ENCODE data around the gene NBL1. TPM values are rescaled to one million over a fixed set of nuclear protein-coding genes. Genes with fewer than 3 reads are reported as not detected.

Gene NBL1
- total RNA-seq, 1 donor from 2014 or later = 7.8 TPM

GRCh38 chr1:19617376-19617775, 26.7 kb upstream of the NBL1 start:
- Mint-ChIP-seq H3K27ac (ENCODE audit: unreplicated experiment) (no peak overlapping the region), H3K9me3 (no peaks in the 10 kb centered on the region), H3K4me3 (no peak overlapping the region), H3K27me3 (ENCODE audit: low read depth) (no peaks in the 10 kb centered on the region), H3K36me3 (ENCODE audit: low read depth) (no peaks in the 10 kb centered on the region), H3K4me1 (peaks cover 17% of the 10 kb centered on the region)
- TF ChIP-seq, protein P1, sequence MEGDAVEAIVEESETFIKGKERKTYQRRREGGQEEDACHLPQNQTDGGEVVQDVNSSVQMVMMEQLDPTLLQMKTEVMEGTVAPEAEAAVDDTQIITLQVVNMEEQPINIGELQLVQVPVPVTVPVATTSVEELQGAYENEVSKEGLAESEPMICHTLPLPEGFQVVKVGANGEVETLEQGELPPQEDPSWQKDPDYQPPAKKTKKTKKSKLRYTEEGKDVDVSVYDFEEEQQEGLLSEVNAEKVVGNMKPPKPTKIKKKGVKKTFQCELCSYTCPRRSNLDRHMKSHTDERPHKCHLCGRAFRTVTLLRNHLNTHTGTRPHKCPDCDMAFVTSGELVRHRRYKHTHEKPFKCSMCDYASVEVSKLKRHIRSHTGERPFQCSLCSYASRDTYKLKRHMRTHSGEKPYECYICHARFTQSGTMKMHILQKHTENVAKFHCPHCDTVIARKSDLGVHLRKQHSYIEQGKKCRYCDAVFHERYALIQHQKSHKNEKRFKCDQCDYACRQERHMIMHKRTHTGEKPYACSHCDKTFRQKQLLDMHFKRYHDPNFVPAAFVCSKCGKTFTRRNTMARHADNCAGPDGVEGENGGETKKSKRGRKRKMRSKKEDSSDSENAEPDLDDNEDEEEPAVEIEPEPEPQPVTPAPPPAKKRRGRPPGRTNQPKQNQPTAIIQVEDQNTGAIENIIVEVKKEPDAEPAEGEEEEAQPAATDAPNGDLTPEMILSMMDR (conservative IDR thresholded peaks at IDR 0.05) = no peak
- DNase-seq (ENCODE audit: low read depth, low spot score) = no peak

DNA sequence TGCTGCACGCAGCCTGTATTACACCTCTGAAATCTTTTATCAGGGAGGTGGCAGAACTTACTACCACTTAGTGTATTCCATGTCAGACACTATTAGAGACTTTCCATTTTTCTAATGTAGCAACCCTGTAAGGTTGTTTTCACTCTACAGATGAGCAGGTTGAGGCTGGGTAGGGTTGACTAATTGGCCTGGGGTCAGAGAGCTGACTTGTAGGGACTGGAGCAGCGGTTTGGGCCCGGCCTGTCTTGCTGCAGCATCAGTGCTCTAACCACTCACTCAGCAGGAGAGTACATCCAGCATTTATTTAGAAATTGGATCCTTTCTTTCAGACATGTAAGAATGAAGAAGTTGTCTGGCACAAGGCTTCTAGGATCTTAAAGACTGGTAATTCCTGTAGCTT, 25.7 kb upstream of the NBL1 start:
- no peaks in the 10 kb centered on the region for H3K36me3 Mint-ChIP-seq (ENCODE audit: low read depth)
- H3K4me1 Mint-ChIP-seq = peaks cover 17% of the 10 kb centered on the region
- no peaks in the 10 kb centered on the region for H3K9me3 Mint-ChIP-seq

GRCh38 chr1:19619697-19620384, 24.3 kb upstream of the NBL1 start:
- DNase-seq (ENCODE audit: low read depth, low spot score) = no peak
- H3K4me3 Mint-ChIP-seq = no peak overlapping the region
- TF ChIP-seq, protein P1 (conservative IDR thresholded peaks at IDR 0.05) = no peak
- peaks cover 16% of the 10 kb centered on the region for H3K4me1 Mint-ChIP-seq
- no peaks in the 10 kb centered on the region for H3K36me3 Mint-ChIP-seq (ENCODE audit: low read depth)
- H3K27me3 Mint-ChIP-seq (ENCODE audit: low read depth) = no peaks in the 10 kb centered on the region
- no peak overlapping the region for H3K27ac Mint-ChIP-seq (ENCODE audit: unreplicated experiment)
- no peaks in the 10 kb centered on the region for H3K9me3 Mint-ChIP-seq

More for the DNA sequence above, 25.7 kb upstream of the NBL1 start:
- H3K27me3 Mint-ChIP-seq (ENCODE audit: low read depth) = no peaks in the 10 kb centered on the region
- TF ChIP-seq, protein P1 (conservative IDR thresholded peaks at IDR 0.05) = no peak
- H3K4me3 Mint-ChIP-seq = no peak overlapping the region
- H3K27ac Mint-ChIP-seq (ENCODE audit: unreplicated experiment) = no peak overlapping the region
- no peak for DNase-seq (ENCODE audit: low read depth, low spot score)

DNA sequence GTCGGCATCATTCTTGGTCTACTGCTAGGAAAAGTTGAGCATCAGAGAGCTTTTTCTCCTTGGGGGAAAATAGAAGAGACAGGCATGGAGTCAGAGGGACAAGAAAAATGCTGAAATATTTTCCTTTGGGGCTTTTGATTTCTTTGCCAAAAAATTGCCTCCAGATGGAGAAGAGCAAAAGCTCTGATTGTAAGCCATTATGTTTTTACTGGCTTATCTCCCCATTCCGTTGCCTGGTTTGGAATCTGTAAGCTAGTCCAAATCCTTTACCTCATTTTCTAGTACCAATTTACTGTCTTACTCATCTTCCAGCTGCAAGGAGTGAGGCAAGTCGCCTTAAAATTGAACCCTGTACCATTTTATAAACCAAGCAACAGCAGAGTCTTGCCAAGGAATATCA, 23.3 kb upstream of the NBL1 start:
- TF ChIP-seq, protein P1 (conservative IDR thresholded peaks at IDR 0.05) = no peak
- H3K4me3 Mint-ChIP-seq = no peak overlapping the region
- H3K27me3 Mint-ChIP-seq (ENCODE audit: low read depth) = no peaks in the 10 kb centered on the region
- H3K27ac Mint-ChIP-seq (ENCODE audit: unreplicated experiment) = no peak overlapping the region
- H3K9me3 Mint-ChIP-seq = no peaks in the 10 kb centered on the region
- no peak for DNase-seq (ENCODE audit: low read depth, low spot score)
- peaks cover 1% of the 10 kb centered on the region for H3K36me3 Mint-ChIP-seq (ENCODE audit: low read depth)
- H3K4me1 Mint-ChIP-seq = peaks cover 8% of the 10 kb centered on the region

GRCh38 chr1:19621274-19621950, 22.7 kb upstream of the NBL1 start:
- TF ChIP-seq, protein P1 (conservative IDR thresholded peaks at IDR 0.05) = no peak
- H3K9me3 Mint-ChIP-seq = no peaks in the 10 kb centered on the region
- no peak overlapping the region for H3K4me3 Mint-ChIP-seq
- H3K27ac Mint-ChIP-seq (ENCODE audit: unreplicated experiment) = peak overlapping the region; percentile 12
- DNase-seq (ENCODE audit: low read depth, low spot score) = no peak
- peaks cover 8% of the 10 kb centered on the region for H3K4me1 Mint-ChIP-seq
- H3K27me3 Mint-ChIP-seq (ENCODE audit: low read depth) = no peaks in the 10 kb centered on the region
- peaks cover 3% of the 10 kb centered on the region for H3K36me3 Mint-ChIP-seq (ENCODE audit: low read depth)
